ENCODE measurements around the gene TCEAL8. TPM values are rescaled to one million over a fixed set of nuclear protein-coding genes. Genes with fewer than 3 reads are reported as not detected.

TCEAL8 gene
- total RNA-seq, 6 experiments from 2014 or later: 11.2 to 21.0 (median 16.6) TPM

- Histone ChIP-seq H3K27me3 (no peaks in the 10 kb centered on the region), H3K4me1 (no peaks in the 10 kb centered on the region), H3K4me3 (peak overlapping the region; percentile 52 to 59 (median 53)), H3K9me3 (no peaks in the 10 kb centered on the region), H3K27ac (peak overlapping the region; percentile 59 to 76 (median 67)), H3K36me3 (no peaks in the 10 kb centered on the region)
- ATAC-seq (peak; percentile 60 to 79 (median 65)), DNase-seq (peak; percentile 52 to 64 (median 55))
- WGBS (ENCODE audit: insufficient coverage, low coverage, low lambda C conversion rate, missing lambda C conversion rate): 15% methylated on average over 22 of the region's 22 CpGs
- TF ChIP-seq POLR2A (IDR thresholded peaks at IDR 0.05): no peak
- TF ChIP-seq, protein P1, sequence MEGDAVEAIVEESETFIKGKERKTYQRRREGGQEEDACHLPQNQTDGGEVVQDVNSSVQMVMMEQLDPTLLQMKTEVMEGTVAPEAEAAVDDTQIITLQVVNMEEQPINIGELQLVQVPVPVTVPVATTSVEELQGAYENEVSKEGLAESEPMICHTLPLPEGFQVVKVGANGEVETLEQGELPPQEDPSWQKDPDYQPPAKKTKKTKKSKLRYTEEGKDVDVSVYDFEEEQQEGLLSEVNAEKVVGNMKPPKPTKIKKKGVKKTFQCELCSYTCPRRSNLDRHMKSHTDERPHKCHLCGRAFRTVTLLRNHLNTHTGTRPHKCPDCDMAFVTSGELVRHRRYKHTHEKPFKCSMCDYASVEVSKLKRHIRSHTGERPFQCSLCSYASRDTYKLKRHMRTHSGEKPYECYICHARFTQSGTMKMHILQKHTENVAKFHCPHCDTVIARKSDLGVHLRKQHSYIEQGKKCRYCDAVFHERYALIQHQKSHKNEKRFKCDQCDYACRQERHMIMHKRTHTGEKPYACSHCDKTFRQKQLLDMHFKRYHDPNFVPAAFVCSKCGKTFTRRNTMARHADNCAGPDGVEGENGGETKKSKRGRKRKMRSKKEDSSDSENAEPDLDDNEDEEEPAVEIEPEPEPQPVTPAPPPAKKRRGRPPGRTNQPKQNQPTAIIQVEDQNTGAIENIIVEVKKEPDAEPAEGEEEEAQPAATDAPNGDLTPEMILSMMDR (IDR thresholded peaks at IDR 0.05): no peak
- intact Hi-C loops (cut with DNase I): no loop called here
Measured at GRCh38 chrX:103254171-103254824, 657 bp downstream of the TCEAL8 start.

- WGBS (ENCODE audit: insufficient coverage, low coverage, low lambda C conversion rate, missing lambda C conversion rate): 38% methylated on average over 8 of the region's 8 CpGs
- H3K4me3 ChIP-seq: peak overlapping the region in 2 of 3 donors; percentile 52 to 59
- H3K9me3 ChIP-seq: no peaks in the 10 kb centered on the region
- H3K27ac ChIP-seq: peak overlapping the region in 1 of 3 donors; percentile 67
- intact Hi-C loops (cut with DNase I): no loop called here
- no peak for TF ChIP-seq POLR2A (IDR thresholded peaks at IDR 0.05)
- TF ChIP-seq, protein P1 (IDR thresholded peaks at IDR 0.05): no peak
- DNase-seq: no peak
- H3K27me3 ChIP-seq: no peaks in the 10 kb centered on the region
- H3K4me1 ChIP-seq: no peaks in the 10 kb centered on the region
- no peaks in the 10 kb centered on the region for H3K36me3 ChIP-seq
- ATAC-seq: no peak
Measured at GRCh38 chrX:103253608-103254007, 1.3 kb downstream of the TCEAL8 start.

DNA sequence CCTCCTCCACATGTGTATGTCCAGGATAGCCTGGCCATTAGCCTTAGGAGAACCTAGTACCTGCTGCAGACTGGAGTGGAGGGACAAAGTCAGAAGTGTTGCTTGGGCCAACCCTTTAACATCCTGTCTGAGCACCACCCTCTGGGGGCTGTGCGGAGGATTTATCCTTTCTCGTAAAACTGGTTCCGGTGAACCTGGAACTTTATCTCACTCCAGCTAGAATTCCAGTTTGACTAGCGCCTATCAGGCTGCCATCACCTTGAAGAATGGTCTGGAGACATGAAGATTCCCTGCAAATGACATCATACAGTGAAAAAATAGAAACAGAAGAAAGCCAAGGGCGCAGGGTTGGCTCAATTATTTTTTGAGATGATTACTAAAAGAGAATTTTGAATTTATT is 4.0 kb downstream of the TCEAL8 start:
- ATAC-seq: no peak
- 35% methylated on average over 2 of the region's 5 CpGs for WGBS (ENCODE audit: insufficient coverage, low coverage, low lambda C conversion rate, missing lambda C conversion rate)
- no peak overlapping the region for H3K4me3 ChIP-seq
- H3K36me3 ChIP-seq: no peaks in the 10 kb centered on the region
- TF ChIP-seq, protein P1 (IDR thresholded peaks at IDR 0.05): no peak
- TF ChIP-seq POLR2A (IDR thresholded peaks at IDR 0.05): no peak
- intact Hi-C loops (cut with DNase I): no loop called here
- no peaks in the 10 kb centered on the region for H3K4me1 ChIP-seq
- H3K27ac ChIP-seq: no peak overlapping the region
- no peaks in the 10 kb centered on the region for H3K27me3 ChIP-seq
- H3K9me3 ChIP-seq: no peaks in the 10 kb centered on the region
- DNase-seq: no peak

DNA sequence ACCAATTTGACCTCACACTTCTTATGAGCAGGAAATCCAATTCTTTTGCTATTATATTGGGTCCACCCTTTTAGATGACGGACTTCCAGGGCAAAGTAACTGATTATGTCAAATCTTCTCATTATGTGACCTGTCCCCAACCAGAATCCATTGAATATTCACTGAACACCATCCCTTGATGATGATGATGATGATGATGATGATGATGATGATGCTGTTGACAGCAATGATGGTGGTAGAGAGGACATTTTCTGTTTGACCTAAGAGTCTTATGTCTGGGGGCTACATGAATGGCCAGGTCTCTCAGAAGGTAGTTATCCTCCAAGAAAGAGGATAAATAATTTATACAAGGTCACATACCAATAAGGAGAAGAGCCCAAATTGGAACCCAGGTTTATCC is 5.2 kb downstream of the TCEAL8 start:
- DNase-seq (no peak), ATAC-seq (no peak)
- no peaks in the 10 kb centered on the region for H3K9me3 ChIP-seq
- H3K36me3 ChIP-seq: no peaks in the 10 kb centered on the region
- H3K27ac ChIP-seq: no peak overlapping the region
- no peaks in the 10 kb centered on the region for H3K4me1 ChIP-seq
- WGBS (ENCODE audit: insufficient coverage, low coverage, low lambda C conversion rate, missing lambda C conversion rate): 47% methylated on average over 1 of the region's 1 CpG
- H3K4me3 ChIP-seq: no peak overlapping the region
- no peaks in the 10 kb centered on the region for H3K27me3 ChIP-seq
- TF ChIP-seq, protein P1 (IDR thresholded peaks at IDR 0.05): no peak
- no peak for TF ChIP-seq POLR2A (IDR thresholded peaks at IDR 0.05)
- intact Hi-C loops (cut with DNase I): no loop called here
